Measurements from ENCODE around the gene LGR6. TPM values are rescaled to one million over a fixed set of nuclear protein-coding genes. Genes with fewer than 3 reads are reported as not detected.
A peak's percentile ranks its signal among the peaks of the same experiment; 100 is the strongest.
"Not testable (repeated sequence)": the region's sequence is repeated elsewhere in the genome, so short reads cannot be mapped to it uniquely, and the experiment has no call there.

The LGR6 gene
- total RNA-seq, 1 donor, result not detected

DNA sequence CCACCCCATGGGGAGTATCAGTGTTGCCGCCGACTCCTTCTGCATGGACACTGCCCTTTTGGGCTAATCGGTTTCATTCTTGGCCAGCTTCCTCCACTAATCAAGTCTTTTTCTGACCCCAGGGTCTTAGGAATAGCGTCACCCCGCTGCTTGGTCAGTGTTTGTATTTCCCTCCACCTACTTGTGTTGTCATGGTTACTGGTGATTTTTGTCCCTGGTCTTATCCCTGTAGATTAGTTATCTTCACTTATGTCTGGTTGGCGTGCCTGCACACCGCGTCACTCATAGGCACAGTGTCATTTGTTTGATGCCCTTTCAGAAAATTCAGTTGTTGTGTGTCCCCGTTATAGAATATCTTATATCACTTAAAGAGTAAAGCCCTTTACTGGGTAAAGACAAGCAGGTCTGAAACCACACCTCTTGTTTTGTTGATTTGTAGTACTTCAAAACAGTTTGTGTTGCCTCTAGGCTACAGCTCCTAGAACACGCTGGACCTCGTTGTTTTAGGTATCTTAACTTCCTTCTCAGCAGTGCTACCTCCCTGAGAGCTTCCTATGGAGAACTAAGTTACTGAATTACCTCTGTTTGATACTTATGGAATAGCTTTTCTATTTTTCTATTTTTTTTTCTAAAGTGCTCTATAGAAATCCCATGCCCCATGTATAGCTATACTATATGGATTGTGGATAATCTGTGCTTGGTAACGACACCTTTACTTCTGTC is 155.8 kb downstream of the LGR6 start:
- TF ChIP-seq, protein P1, sequence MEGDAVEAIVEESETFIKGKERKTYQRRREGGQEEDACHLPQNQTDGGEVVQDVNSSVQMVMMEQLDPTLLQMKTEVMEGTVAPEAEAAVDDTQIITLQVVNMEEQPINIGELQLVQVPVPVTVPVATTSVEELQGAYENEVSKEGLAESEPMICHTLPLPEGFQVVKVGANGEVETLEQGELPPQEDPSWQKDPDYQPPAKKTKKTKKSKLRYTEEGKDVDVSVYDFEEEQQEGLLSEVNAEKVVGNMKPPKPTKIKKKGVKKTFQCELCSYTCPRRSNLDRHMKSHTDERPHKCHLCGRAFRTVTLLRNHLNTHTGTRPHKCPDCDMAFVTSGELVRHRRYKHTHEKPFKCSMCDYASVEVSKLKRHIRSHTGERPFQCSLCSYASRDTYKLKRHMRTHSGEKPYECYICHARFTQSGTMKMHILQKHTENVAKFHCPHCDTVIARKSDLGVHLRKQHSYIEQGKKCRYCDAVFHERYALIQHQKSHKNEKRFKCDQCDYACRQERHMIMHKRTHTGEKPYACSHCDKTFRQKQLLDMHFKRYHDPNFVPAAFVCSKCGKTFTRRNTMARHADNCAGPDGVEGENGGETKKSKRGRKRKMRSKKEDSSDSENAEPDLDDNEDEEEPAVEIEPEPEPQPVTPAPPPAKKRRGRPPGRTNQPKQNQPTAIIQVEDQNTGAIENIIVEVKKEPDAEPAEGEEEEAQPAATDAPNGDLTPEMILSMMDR (IDR thresholded peaks at IDR 0.05; ENCODE audit: insufficient read depth, low read length), result no peak
- peak; percentile 76 for DNase-seq (ENCODE audit: low read depth)
- H3K4me3 ChIP-seq (ENCODE audit: low read depth, low read length), result peak overlapping the region; percentile 99

- TF ChIP-seq, protein P1 (IDR thresholded peaks at IDR 0.05; ENCODE audit: insufficient read depth, low read length), result no peak
- peak; percentile 79 for DNase-seq (ENCODE audit: low read depth)
- H3K4me3 ChIP-seq (ENCODE audit: low read depth, low read length), result no peak overlapping the region
Observed at GRCh38 chr1:202351725-202352124, 158.1 kb downstream of the LGR6 start.

DNA sequence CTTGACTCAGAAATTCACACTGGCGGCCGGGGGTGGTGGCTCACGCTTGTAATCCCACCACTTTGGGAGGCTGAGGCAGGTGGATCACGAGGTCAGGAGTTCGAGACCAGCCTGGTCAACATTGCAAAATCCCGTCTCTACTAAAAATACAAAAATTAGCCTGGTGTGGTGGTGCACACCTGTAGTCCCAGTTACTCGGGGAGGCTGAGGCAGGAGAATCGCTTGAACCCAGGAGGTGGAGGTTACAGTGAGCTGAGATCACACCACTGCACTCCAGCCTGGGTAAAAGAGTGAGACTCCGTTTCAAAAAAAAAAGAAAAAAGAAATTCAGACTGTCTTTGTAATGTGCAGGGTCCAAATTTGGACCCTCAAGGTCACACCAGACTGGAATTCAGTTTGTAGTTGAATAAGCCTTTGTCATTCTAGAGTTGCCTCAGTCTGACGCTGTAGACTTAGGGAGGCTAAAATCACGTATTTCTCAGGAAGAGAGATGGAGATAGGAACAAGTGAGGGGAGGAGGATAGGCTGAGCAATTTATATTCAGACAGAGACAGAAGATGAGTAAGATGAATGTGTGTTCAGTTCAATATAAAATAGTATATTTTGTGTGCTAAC is 159.1 kb downstream of the LGR6 start:
- H3K4me3 ChIP-seq (ENCODE audit: low read depth, low read length); DNase-seq (ENCODE audit: low read depth): not testable (repeated sequence)

- TF ChIP-seq, protein P1 (IDR thresholded peaks at IDR 0.05; ENCODE audit: insufficient read depth, low read length), result no peak
- H3K4me3 ChIP-seq (ENCODE audit: low read depth, low read length), result no peak overlapping the region
- no peak for DNase-seq (ENCODE audit: low read depth)
Observed at GRCh38 chr1:202355944-202356553, 162.4 kb downstream of the LGR6 start.

DNA sequence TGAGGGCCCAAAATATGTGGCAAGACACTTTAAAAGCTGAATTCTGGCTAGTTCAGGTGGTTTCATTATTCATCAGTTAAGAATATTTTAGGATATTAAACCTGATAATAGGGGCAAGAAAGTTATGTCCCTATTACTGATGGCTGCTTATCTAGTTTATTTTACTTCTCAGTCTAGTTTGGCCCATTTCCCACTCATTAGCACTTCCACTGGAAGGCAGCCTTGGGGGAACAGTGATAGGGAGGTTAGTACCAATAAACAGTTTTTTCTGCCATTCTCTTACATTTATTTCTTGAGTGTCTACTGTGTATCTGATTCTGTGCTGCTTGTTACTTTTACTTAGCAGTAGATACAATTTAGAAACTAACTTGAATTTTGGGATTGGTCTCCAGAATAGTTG is 163.9 kb downstream of the LGR6 start:
- TF ChIP-seq, protein P1 (IDR thresholded peaks at IDR 0.05; ENCODE audit: insufficient read depth, low read length), result no peak
- DNase-seq (ENCODE audit: low read depth), result no peak

DNA sequence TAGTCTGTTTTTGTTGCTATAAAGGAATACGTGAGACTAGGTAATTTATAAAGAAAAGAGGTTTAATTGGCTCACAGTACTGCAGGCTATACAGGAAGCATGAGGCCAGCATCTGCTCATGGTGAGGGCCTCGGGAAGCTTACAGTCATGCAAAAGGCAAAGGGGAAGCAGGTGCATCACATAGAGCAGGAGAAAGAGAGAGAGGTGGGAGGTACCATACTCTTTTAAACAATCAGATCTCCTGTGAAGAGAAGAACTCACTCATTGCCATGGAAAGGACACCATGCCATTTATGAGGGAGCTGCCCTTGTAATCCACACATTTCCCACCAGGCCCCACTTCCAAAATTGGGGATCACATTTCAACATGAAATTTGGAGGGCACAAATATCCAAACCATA is 167.6 kb downstream of the LGR6 start:
- no peak overlapping the region for H3K4me3 ChIP-seq (ENCODE audit: low read depth, low read length)
- no peak for DNase-seq (ENCODE audit: low read depth)

More for the DNA sequence above, 163.9 kb downstream of the LGR6 start:
- no peak overlapping the region for H3K4me3 ChIP-seq (ENCODE audit: low read depth, low read length)

DNA sequence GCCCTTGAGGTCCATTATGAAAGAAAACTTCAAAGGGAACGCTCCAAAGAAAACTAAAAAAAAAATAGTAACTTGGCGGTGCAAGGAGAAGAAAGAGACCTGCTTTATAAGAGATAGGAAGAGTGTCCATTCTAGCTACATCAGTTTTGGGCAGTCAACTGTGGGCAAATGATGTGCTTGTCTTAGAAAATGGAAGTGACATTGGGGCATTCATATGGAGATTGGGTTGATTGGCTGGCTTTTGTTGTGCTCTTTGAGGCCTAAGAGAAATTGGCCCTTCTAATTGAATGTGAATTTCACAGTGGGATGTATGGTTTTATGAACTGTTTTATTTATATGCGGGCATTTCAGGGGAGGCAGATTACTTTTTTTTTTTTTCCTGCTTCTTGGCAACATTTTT is 168.1 kb downstream of the LGR6 start:
- TF ChIP-seq, protein P1 (IDR thresholded peaks at IDR 0.05; ENCODE audit: insufficient read depth, low read length), result no peak
- no peak overlapping the region for H3K4me3 ChIP-seq (ENCODE audit: low read depth, low read length)
- DNase-seq (ENCODE audit: low read depth), result no peak

More for the DNA sequence above, 167.6 kb downstream of the LGR6 start:
- TF ChIP-seq, protein P1 (IDR thresholded peaks at IDR 0.05; ENCODE audit: insufficient read depth, low read length), result no peak

Measured in fibroblast of the aortic adventitia (primary cell).